Stimulated activated naive CD8-positive, alpha-beta T cell treated with anti-CD3 and anti-CD28 coated beads, Interleukin-15, Interleukin-2, amounts not matched to agents 100 U/mL and 50 U/mL, for 24 hours (primary cell): ENCODE data around the gene JAKMIP1.
A peak's percentile ranks its signal among the peaks of the same experiment; 100 is the strongest.

ENCODE experiments used
- ATAC-seq: fragments of 150-1000 bp; cut with Tn5 transposase; one replicate; pipeline ENCODE4 v1.10.0; 2021
- DNase-seq: peaks from one replicate; pipeline ENCODE4 v3.0.0; 2021

Gene JAKMIP1

GRCh38 chr4:6042293-6043063 is 157.9 kb downstream of the JAKMIP1 start:
- DNase-seq (no peak), ATAC-seq (peak; percentile 31)

- DNase-seq, result no peak
- ATAC-seq, result no peak
Measured at GRCh38 chr4:6041800-6042199, 158.5 kb downstream of the JAKMIP1 start.

GRCh38 chr4:6038711-6039110 is 161.6 kb downstream of the JAKMIP1 start:
- DNase-seq (no peak), ATAC-seq (no peak)

GRCh38 chr4:6035786-6036185 is 164.6 kb downstream of the JAKMIP1 start:
- no peak for DNase-seq
- ATAC-seq, result no peak

- ATAC-seq (no peak), DNase-seq (no peak)
Measured at GRCh38 chr4:6033381-6033780, 167.0 kb downstream of the JAKMIP1 start.

- ATAC-seq (no peak), DNase-seq (no peak)
Measured at GRCh38 chr4:6032249-6033244, 167.8 kb downstream of the JAKMIP1 start.

GRCh38 chr4:6031846-6032245 is 168.5 kb downstream of the JAKMIP1 start:
- ATAC-seq (no peak), DNase-seq (no peak)

GRCh38 chr4:6030679-6031078 is 169.7 kb downstream of the JAKMIP1 start:
- ATAC-seq, result no peak
- DNase-seq, result no peak

GRCh38 chr4:6029254-6029653 is 171.1 kb downstream of the JAKMIP1 start:
- no peak for ATAC-seq
- no peak for DNase-seq

- DNase-seq (no peak), ATAC-seq (no peak)
Measured at GRCh38 chr4:6028168-6028567, 172.2 kb downstream of the JAKMIP1 start.

- ATAC-seq (no peak), DNase-seq (no peak)
Measured at GRCh38 chr4:6027392-6027791, 173.0 kb downstream of the JAKMIP1 start.

GRCh38 chr4:6024313-6024960 is 175.9 kb downstream of the JAKMIP1 start:
- no peak for ATAC-seq
- no peak for DNase-seq

- no peak for ATAC-seq
Measured at GRCh38 chr4:6023731-6024130, 176.6 kb downstream of the JAKMIP1 start.

GRCh38 chr4:6022607-6023288 is 177.6 kb downstream of the JAKMIP1 start:
- ATAC-seq (no peak), DNase-seq (no peak)

More at GRCh38 chr4:6023731-6024130, 176.6 kb downstream of the JAKMIP1 start:
- DNase-seq, result no peak

- no peak for ATAC-seq
- no peak for DNase-seq
Measured at GRCh38 chr4:6021831-6022606, 178.3 kb downstream of the JAKMIP1 start.

GRCh38 chr4:6020613-6021012 is 179.7 kb downstream of the JAKMIP1 start:
- DNase-seq (no peak), ATAC-seq (no peak)

GRCh38 chr4:6019316-6020263 is 180.8 kb downstream of the JAKMIP1 start:
- peak; percentile 35 for DNase-seq
- no peak for ATAC-seq

GRCh38 chr4:6018331-6018730 is 182.0 kb downstream of the JAKMIP1 start, which contains the start of gene C4orf50:
C4orf50 (minus strand) TSS chr4:6018431.
- ATAC-seq (no peak), DNase-seq (no peak)

- DNase-seq (no peak), ATAC-seq (no peak)
Measured at GRCh38 chr4:6017800-6018199, 182.5 kb downstream of the JAKMIP1 start.

- DNase-seq (no peak), ATAC-seq (no peak)
Measured at GRCh38 chr4:6017030-6017429, 183.3 kb downstream of the JAKMIP1 start.
